ENCODE data around the gene TMEM109. TPM values are rescaled to one million over a fixed set of nuclear protein-coding genes. Genes with fewer than 3 reads are reported as not detected.
A peak's percentile ranks its signal among the peaks of the same experiment; 100 is the strongest.

TMEM109 gene
- total and polyA plus RNA-seq, 2 donors, result 32.9 to 183 TPM

DNA sequence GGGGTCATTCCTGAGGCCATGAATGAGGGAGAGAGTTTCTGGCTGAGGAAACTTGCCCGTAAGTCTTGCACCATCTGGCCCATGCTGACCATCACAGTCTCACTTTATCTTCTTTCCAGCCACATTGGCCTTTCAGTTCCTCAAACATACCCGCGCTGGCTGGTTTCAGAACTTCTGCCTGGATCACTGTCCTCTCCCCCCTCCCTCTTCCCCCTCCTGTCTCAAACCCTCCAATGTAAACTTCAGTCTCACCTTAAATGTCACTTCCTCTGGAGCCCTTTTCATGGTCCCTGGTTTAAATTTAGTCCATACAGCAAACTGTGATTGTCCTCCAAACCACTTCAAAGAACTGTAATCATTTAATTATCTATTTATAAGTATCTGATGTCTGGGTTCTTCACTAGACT lies 3.7 kb upstream of the TMEM109 start:
- 70% methylated on average over 3 of the region's 3 CpGs for WGBS
- Histone ChIP-seq H3K36me3 (ENCODE audit: insufficient read depth) (no peaks in the 10 kb centered on the region), H3K27ac (ENCODE audit: low read depth) (no peak overlapping the region), H3K4me3 (ENCODE audit: low read depth, low read length) (no peak overlapping the region), H3K4me1 (ENCODE audit: insufficient read depth) (no peaks in the 10 kb centered on the region)
- DNase-seq (ENCODE audit: extremely low spot score), result no peak

DNA sequence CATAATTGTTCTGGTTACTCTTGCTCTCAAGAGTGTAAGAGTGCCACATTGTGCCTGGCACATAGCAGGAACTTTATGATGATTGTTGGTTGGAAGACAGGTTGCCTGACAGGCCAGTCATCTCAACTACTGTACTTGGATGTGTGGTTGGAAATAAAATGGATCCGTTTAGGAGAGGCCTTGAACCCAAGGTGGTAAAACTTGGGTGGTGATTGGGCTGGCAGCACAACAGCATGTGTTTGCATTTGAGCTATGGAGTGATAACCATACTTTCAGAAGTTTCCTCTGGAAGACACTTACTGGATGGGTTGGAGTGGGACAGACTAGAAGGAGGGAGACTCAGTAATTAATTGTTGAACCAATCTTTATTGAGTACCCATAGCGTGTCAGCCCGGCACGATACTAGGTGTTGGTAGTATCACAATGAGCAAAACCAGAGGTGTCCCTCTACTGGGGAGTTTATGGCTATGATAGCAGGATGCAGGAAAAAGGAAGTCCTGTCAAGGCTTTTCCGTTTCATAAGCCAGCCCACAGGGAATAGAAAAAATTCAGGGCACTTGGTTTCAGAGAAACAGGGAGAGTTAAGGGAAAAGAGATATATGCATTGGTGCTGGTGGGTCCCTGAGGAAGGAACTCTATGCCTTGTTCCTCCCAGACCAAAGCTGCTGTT lies 3.1 kb upstream of the TMEM109 start:
- no peak overlapping the region for H3K27ac ChIP-seq (ENCODE audit: low read depth)
- H3K4me1 ChIP-seq (ENCODE audit: insufficient read depth), result no peaks in the 10 kb centered on the region
- no peaks in the 10 kb centered on the region for H3K36me3 ChIP-seq (ENCODE audit: insufficient read depth)
- WGBS, result 65% methylated on average over 5 of the region's 5 CpGs
- H3K4me3 ChIP-seq (ENCODE audit: low read depth, low read length), result no peak overlapping the region
- DNase-seq (ENCODE audit: extremely low spot score), result no peak

GRCh38 chr11:60912223-60912850 lies 1.6 kb upstream of the TMEM109 start:
- H3K4me1 ChIP-seq (ENCODE audit: insufficient read depth), result peaks cover 2% of the 10 kb centered on the region
- no peak overlapping the region for H3K4me3 ChIP-seq (ENCODE audit: low read depth, low read length)
- no peak for DNase-seq (ENCODE audit: extremely low spot score)
- 65% methylated on average over 12 of the region's 12 CpGs for WGBS
- H3K36me3 ChIP-seq (ENCODE audit: insufficient read depth), result no peaks in the 10 kb centered on the region
- no peak overlapping the region for H3K27ac ChIP-seq (ENCODE audit: low read depth)

GRCh38 chr11:60912851-60913528 lies 968 bp upstream of the TMEM109 start:
- 70% methylated on average over 22 of the region's 22 CpGs for WGBS
- Histone ChIP-seq H3K27ac (ENCODE audit: low read depth) (peak overlapping the region; percentile 64), H3K4me1 (ENCODE audit: insufficient read depth) (peaks cover 2% of the 10 kb centered on the region), H3K4me3 (ENCODE audit: low read depth, low read length) (no peak overlapping the region), H3K36me3 (ENCODE audit: insufficient read depth) (no peaks in the 10 kb centered on the region)
- no peak for DNase-seq (ENCODE audit: extremely low spot score)

GRCh38 chr11:60914633-60915247 lies 782 bp downstream of the TMEM109 start:
- Histone ChIP-seq H3K4me3 (ENCODE audit: low read depth, low read length) (peak overlapping the region; percentile 72), H3K27ac (ENCODE audit: low read depth) (peak overlapping the region; percentile 77), H3K4me1 (ENCODE audit: insufficient read depth) (peaks cover 2% of the 10 kb centered on the region), H3K36me3 (ENCODE audit: insufficient read depth) (no peaks in the 10 kb centered on the region)
- under 1% methylated on average over 31 of the region's 31 CpGs for WGBS
- no peak for DNase-seq (ENCODE audit: extremely low spot score)

- H3K4me3 ChIP-seq (ENCODE audit: low read depth, low read length), result peak overlapping the region; percentile 72
- peak overlapping the region; percentile 61 for H3K27ac ChIP-seq (ENCODE audit: low read depth)
- peak; percentile 25 for DNase-seq (ENCODE audit: extremely low spot score)
- peaks cover 2% of the 10 kb centered on the region for H3K4me1 ChIP-seq (ENCODE audit: insufficient read depth)
- H3K36me3 ChIP-seq (ENCODE audit: insufficient read depth), result peaks cover 1% of the 10 kb centered on the region
- WGBS, result 6% methylated on average over 17 of the region's 17 CpGs
These were observed 1.4 kb downstream of the TMEM109 start for GRCh38 chr11:60915248-60915914.

DNA sequence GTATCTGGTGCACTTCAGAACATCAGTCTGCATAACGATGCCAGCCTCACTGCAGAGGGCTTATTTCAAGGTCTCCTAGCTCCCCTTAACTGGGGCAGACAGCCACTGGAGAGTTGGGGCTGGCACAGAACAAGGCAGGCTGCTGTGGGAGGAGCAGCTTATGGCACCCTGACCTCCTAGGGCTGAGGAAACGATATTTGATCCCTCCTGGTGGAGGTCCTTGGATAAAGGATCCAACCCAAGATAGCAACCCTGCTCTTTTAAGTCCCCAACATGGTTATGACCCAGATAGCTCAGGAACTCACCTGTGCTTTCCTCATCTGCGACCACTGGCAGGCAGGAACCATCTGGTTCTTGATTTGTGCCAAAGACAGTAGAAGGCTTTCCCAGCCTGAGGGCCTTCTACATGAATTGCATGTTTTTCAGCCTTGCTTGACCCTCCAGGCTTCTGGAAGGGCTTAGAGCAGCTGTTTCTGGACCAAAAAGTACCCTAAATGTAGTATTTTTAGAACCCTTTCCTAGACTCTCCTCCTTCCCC lies 2.8 kb downstream of the TMEM109 start:
- Histone ChIP-seq H3K36me3 (ENCODE audit: insufficient read depth) (peaks cover 8% of the 10 kb centered on the region), H3K4me1 (ENCODE audit: insufficient read depth) (peaks cover 2% of the 10 kb centered on the region), H3K4me3 (ENCODE audit: low read depth, low read length) (no peak overlapping the region), H3K27ac (ENCODE audit: low read depth) (no peak overlapping the region)
- DNase-seq (ENCODE audit: extremely low spot score), result no peak
- WGBS, result 82% methylated on average over 3 of the region's 3 CpGs

DNA sequence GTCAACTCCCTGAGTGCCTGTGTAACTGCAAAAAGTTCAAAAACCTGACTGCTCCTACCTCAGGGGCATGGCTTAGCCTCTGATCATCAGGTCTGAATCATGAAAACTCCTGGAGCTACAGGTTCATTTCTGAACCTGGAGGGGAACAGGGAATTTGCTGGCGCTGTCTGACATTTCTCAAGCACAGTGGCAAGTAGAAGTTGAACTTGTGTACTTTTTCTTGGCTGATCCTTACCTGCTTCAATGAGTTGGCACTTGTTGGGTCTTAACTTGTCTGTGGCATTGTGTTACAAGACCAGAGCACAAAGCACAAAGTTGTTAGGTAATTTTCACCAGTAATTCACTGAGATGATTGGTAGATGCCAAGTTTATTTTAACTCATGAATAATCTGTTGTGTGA lies 3.3 kb downstream of the TMEM109 start:
- H3K4me3 ChIP-seq (ENCODE audit: low read depth, low read length), result no peak overlapping the region
- H3K36me3 ChIP-seq (ENCODE audit: insufficient read depth), result peaks cover 11% of the 10 kb centered on the region
- no peak overlapping the region for H3K27ac ChIP-seq (ENCODE audit: low read depth)
- DNase-seq (ENCODE audit: extremely low spot score), result no peak
- WGBS, result 98% methylated on average over 1 of the region's 1 CpG
- H3K4me1 ChIP-seq (ENCODE audit: insufficient read depth), result peaks cover 2% of the 10 kb centered on the region

GRCh38 chr11:60918251-60918938 lies 4.4 kb downstream of the TMEM109 start:
- Histone ChIP-seq H3K4me3 (ENCODE audit: low read depth, low read length) (no peak overlapping the region), H3K36me3 (ENCODE audit: insufficient read depth) (peaks cover 11% of the 10 kb centered on the region), H3K4me1 (ENCODE audit: insufficient read depth) (peaks cover 2% of the 10 kb centered on the region), H3K27ac (ENCODE audit: low read depth) (no peak overlapping the region)
- 86% methylated on average over 4 of the region's 4 CpGs for WGBS
- no peak for DNase-seq (ENCODE audit: extremely low spot score)

DNA sequence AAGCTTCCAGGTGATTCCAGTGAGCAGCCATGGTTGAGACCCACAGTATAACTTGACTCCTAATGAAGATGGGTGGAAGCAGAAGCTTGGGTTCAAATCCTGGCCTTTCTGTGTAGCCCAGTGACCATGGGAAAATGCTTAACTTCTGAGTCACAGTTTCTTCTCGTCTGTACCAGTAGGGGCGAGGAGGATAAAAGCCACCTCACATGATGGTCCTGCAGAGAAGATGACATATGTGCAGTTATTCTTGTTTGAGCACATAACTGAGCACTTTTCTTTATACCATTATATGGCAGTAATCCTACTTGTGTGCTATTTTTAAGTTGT lies 4.9 kb downstream of the TMEM109 start:
- no peak for DNase-seq (ENCODE audit: extremely low spot score)
- H3K4me1 ChIP-seq (ENCODE audit: insufficient read depth), result peaks cover 2% of the 10 kb centered on the region
- 50% methylated on average over 2 of the region's 2 CpGs for WGBS

DNA sequence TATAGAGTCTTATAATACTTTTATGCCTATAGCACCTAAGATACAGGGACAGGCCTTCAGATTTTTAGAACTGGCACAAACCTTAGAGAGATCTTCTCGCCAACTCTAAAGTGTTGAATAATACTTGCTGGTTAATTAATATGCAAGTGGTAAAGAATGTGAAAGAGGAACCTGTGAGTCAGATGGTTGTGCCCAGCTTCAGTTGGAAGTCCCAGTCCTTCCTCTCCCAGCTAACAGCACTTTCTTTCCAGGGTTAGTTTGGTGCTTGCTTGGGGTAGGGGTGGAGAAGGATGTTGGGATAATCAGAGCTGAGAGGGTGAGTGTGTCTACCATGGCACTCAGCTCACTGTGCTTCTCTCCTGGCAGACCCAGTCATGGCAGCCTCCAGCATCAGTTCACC lies 5.4 kb downstream of the TMEM109 start:
- Histone ChIP-seq H3K4me1 (ENCODE audit: insufficient read depth) (peaks cover 2% of the 10 kb centered on the region), H3K4me3 (ENCODE audit: low read depth, low read length) (no peak overlapping the region), H3K27ac (ENCODE audit: low read depth) (no peak overlapping the region), H3K36me3 (ENCODE audit: insufficient read depth) (peaks cover 11% of the 10 kb centered on the region)
- no peak for DNase-seq (ENCODE audit: extremely low spot score)
- 99% methylated on average over 1 of the region's 1 CpG for WGBS

More for the DNA sequence above, 4.9 kb downstream of the TMEM109 start:
- Histone ChIP-seq H3K4me3 (ENCODE audit: low read depth, low read length) (no peak overlapping the region), H3K36me3 (ENCODE audit: insufficient read depth) (peaks cover 11% of the 10 kb centered on the region), H3K27ac (ENCODE audit: low read depth) (no peak overlapping the region)

GRCh38 chr11:60919956-60920355 lies 6.0 kb downstream of the TMEM109 start:
- DNase-seq (ENCODE audit: extremely low spot score), result no peak
- H3K4me1 ChIP-seq (ENCODE audit: insufficient read depth), result peaks cover 2% of the 10 kb centered on the region
- peaks cover 11% of the 10 kb centered on the region for H3K36me3 ChIP-seq (ENCODE audit: insufficient read depth)
- H3K27ac ChIP-seq (ENCODE audit: low read depth), result no peak overlapping the region
- WGBS, result 43% methylated on average over 2 of the region's 2 CpGs
- no peak overlapping the region for H3K4me3 ChIP-seq (ENCODE audit: low read depth, low read length)

GRCh38 chr11:60921259-60921658 lies 7.3 kb downstream of the TMEM109 start:
- Histone ChIP-seq H3K4me3 (ENCODE audit: low read depth, low read length) (no peak overlapping the region), H3K27ac (ENCODE audit: low read depth) (no peak overlapping the region), H3K4me1 (ENCODE audit: insufficient read depth) (peaks cover 2% of the 10 kb centered on the region), H3K36me3 (ENCODE audit: insufficient read depth) (peaks cover 11% of the 10 kb centered on the region)
- DNase-seq (ENCODE audit: extremely low spot score), result no peak
- 95% methylated on average over 11 of the region's 11 CpGs for WGBS

Data from urinary bladder (tissue), 4 donors.